SK-N-SH (cell line): ENCODE results near the gene PUS10. TPM values are rescaled to one million over a fixed set of nuclear protein-coding genes. Genes with fewer than 3 reads are reported as not detected.
"Not testable (repeated sequence)": the region's sequence is repeated elsewhere in the genome, so short reads cannot be mapped to it uniquely, and the experiment has no call there.

Experiments used
- CTCF ChIA-PET: fragments of 300-600, 350-600 bp; formaldehyde crosslinking; extraction: SDS; loops from one replicate; lab custom pipeline; 2021; lab: Yijun Ruan, JAX
- POLR2A ChIA-PET: fragments of 350-600 bp; sonication (Branson Sonifier 250); formaldehyde crosslinking; extraction: SDS; loops from one replicate; lab custom pipeline; 2020; ENCODE audit warnings: antibody characterized with exemption, inconsistent platforms; lab: Yijun Ruan, JAX
- DNase-seq: peaks from one replicate; pipeline ENCODE4 v3.0.0; 2012
- H2AFZ ChIP-seq: fragments of 200-600 bp; sonication (generic); 2 replicates; pipeline ENCODE4 v1.8.1; 2016; ENCODE audit warnings: antibody characterized with exemption, mild to moderate bottlenecking, low read depth
- H3F3A ChIP-seq: fragments of 200-600 bp; sonication (generic); replicated peaks from 2 replicates; pipeline ENCODE3; 2016; ENCODE audit warnings: antibody characterized with exemption, mild to moderate bottlenecking; ENCODE audit not compliant: insufficient read depth
- H3K27ac ChIP-seq, 2 experiments: fragments of 200-500 bp in 1 of 2; fragments of 200-600 bp in 1 of 2; sonication (Bioruptor generic) in 1 of 2; sonication (generic), shearing (Covaris generic) in 1 of 2; 2 replicates each; pipeline versions ENCODE4 v1.5.1 to v1.6.1; 2014 to 2016; ENCODE audit warnings: low read depth in 2 of 2, inconsistent platforms in 1 of 2, low read length in 1 of 2, mild to moderate bottlenecking in 1 of 2, mixed read lengths in 1 of 2
- H3K27me3 ChIP-seq: fragments of 200-600 bp; sonication (generic), shearing (Covaris generic); 2 replicates; pipeline ENCODE4 v1.6.1; 2016; ENCODE audit warnings: mixed run types; ENCODE audit not compliant: insufficient read depth
- H3K36me3 ChIP-seq, 2 experiments: fragments of 200-500 bp in 1 of 2; fragments of 200-600 bp in 1 of 2; sonication (Bioruptor generic) in 1 of 2; sonication (generic) in 1 of 2; replicated peaks in 1 of 2; 2 replicates each; pipeline versions ENCODE3 to v1.5.1; 2014 to 2016; ENCODE audit warnings: low read length in 1 of 2, mild to moderate bottlenecking in 1 of 2; ENCODE audit not compliant: insufficient read depth in 2 of 2, control insufficient read depth in 1 of 2
- H3K4me1 ChIP-seq, 2 experiments: fragments of 200-500 bp in 1 of 2; fragments of 200-600 bp in 1 of 2; sonication (Bioruptor generic) in 1 of 2; sonication (generic), shearing (Covaris generic) in 1 of 2; 2 replicates each; pipeline versions ENCODE4 v1.5.1 to v1.6.1; 2014 to 2016; ENCODE audit warnings: low read depth in 1 of 2, low read length in 1 of 2, mixed run types in 1 of 2; ENCODE audit not compliant: insufficient read depth in 2 of 2, control insufficient read depth in 1 of 2
- H3K4me2 ChIP-seq: fragments of 200-600 bp; sonication (generic), shearing (Covaris generic); 2 replicates; pipeline ENCODE4 v1.6.1; 2017; ENCODE audit warnings: mixed run types
- H3K4me3 ChIP-seq, 2 experiments: fragments of 200-500 bp in 1 of 2; fragments of 200-600 bp in 1 of 2; sonication (Bioruptor generic) in 1 of 2; sonication (generic), shearing (Covaris generic) in 1 of 2; 2 replicates each; pipeline versions ENCODE4 v1.5.1 to v1.8.1; 2014 to 2016; ENCODE audit warnings: low read depth in 2 of 2, inconsistent platforms in 1 of 2, low read length in 1 of 2, mild to moderate bottlenecking in 1 of 2, mixed read lengths in 1 of 2, moderate library complexity in 1 of 2
- H3K79me2 ChIP-seq: fragments of 200-600 bp; sonication (generic); 2 replicates; pipeline ENCODE4 v1.8.1; 2017; ENCODE audit warnings: mild to moderate bottlenecking; ENCODE audit not compliant: insufficient read depth
- H3K9ac ChIP-seq: fragments of 200-600 bp; sonication (generic); 2 replicates; pipeline ENCODE4 v1.6.1; 2017; ENCODE audit warnings: mixed run types
- H3K9me2 ChIP-seq: fragments of 200-600 bp; sonication (generic); 2 replicates; pipeline ENCODE4 v1.6.1; 2017; ENCODE audit warnings: mixed run types
- H3K9me3 ChIP-seq: fragments of 200-600 bp; sonication (generic); 2 replicates; pipeline ENCODE4 v1.6.1; 2017; ENCODE audit warnings: mixed run types, mild to moderate bottlenecking, moderate library complexity
- H4K20me1 ChIP-seq: fragments of 200-600 bp; sonication (generic); 2 replicates; pipeline ENCODE4 v1.6.1; 2017; ENCODE audit warnings: mild to moderate bottlenecking, mixed run types; ENCODE audit not compliant: insufficient read depth
- CHD2 ChIP-seq: fragments of 150-350 bp; IDR thresholded peaks from 2 replicates; pipeline ENCODE4 v1.6.1; 2018; ENCODE audit warnings: low read length; ENCODE audit not compliant: partially characterized antibody
- CTCF ChIP-seq: fragments of 200-600 bp; sonication (generic); IDR thresholded peaks from 2 replicates; pipeline ENCODE4 v1.6.1; 2017; ENCODE audit warnings: antibody characterized with exemption, mild to moderate bottlenecking, moderate library complexity
- FOSL2 ChIP-seq: IDR thresholded peaks from 2 replicates; pipeline ENCODE4 v1.4.0; 2012; ENCODE audit warnings: low read depth, mild to moderate bottlenecking, moderate library complexity, borderline replicate concordance
- FOXM1 ChIP-seq: IDR thresholded peaks from 2 replicates; pipeline ENCODE4 v1.4.0; 2012; ENCODE audit warnings: low read depth, mild to moderate bottlenecking
- GABPA ChIP-seq: IDR thresholded peaks from 2 replicates; pipeline ENCODE4 v1.4.0; 2012; ENCODE audit warnings: low read depth, mild to moderate bottlenecking
- JUND ChIP-seq: IDR thresholded peaks from 2 replicates; pipeline ENCODE4 v1.4.0; 2012
- MEF2A ChIP-seq: IDR thresholded peaks from 2 replicates; pipeline ENCODE4 v1.4.0; 2012; ENCODE audit warnings: low read depth, borderline replicate concordance
- MXI1 ChIP-seq: IDR thresholded peaks from 2 replicates; pipeline ENCODE4 v1.6.1; 2012; ENCODE audit warnings: mild to moderate bottlenecking, low read depth, low read length, improper control_type of control experiment
- NFIC ChIP-seq: IDR thresholded peaks from 2 replicates; pipeline ENCODE4 v1.4.0; 2012; ENCODE audit warnings: borderline replicate concordance
- NRF1 ChIP-seq: IDR thresholded peaks from 2 replicates; pipeline ENCODE4 v1.6.1; 2012; ENCODE audit warnings: low read depth, mild to moderate bottlenecking, low read length
- PBX3 ChIP-seq: IDR thresholded peaks from 2 replicates; pipeline ENCODE4; 2012
- POLR2AphosphoS5 ChIP-seq: IDR thresholded peaks from 2 replicates; pipeline ENCODE4 v1.6.1; 2012; ENCODE audit warnings: low read depth, low read length
- RAD21 ChIP-seq: IDR thresholded peaks from 2 replicates; pipeline ENCODE4 v1.6.1; 2012; ENCODE audit warnings: mild to moderate bottlenecking, low read length
- RCOR1 ChIP-seq: fragments of 150-350 bp; IDR thresholded peaks from 2 replicates; pipeline ENCODE4 v1.6.1; 2017; ENCODE audit warnings: antibody characterized with exemption, low read length
- SIN3A ChIP-seq: IDR thresholded peaks from 2 replicates; pipeline ENCODE4 v1.6.1; 2012; ENCODE audit warnings: low read depth, mild to moderate bottlenecking, low read length, moderate library complexity, borderline replicate concordance
- TAF1 ChIP-seq: IDR thresholded peaks from 2 replicates; pipeline ENCODE4 v1.6.1; 2012; ENCODE audit warnings: low read depth, mild to moderate bottlenecking, low read length, moderate library complexity, borderline replicate concordance
- TCF12 ChIP-seq: IDR thresholded peaks from 2 replicates; pipeline ENCODE4 v1.4.0; 2012
- USF2 ChIP-seq: fragments of 150-350 bp; IDR thresholded peaks from 2 replicates; pipeline ENCODE4 v1.6.1; 2017; ENCODE audit warnings: antibody characterized with exemption, low read length, low read depth, borderline replicate concordance
- YY1 ChIP-seq: IDR thresholded peaks from 2 replicates; pipeline ENCODE4 v1.4.0; 2012; ENCODE audit warnings: low read depth, mild to moderate bottlenecking
- WGBS: methylation state at CpG from one replicate; pipeline ENCODE4 v1.1.6; 2017; ENCODE audit warnings: low lambda C conversion rate; 5-methylcytosine and 5-hydroxymethylcytosine counted together
- polyA plus RNA-seq, 3 experiments: library from polyadenylated mRNA; depleted of rRNA; stranded (reverse); fragments of >200 nt; gene quantifications; 2 replicates each; pipeline ENCODE4 v1.2.3, GENCODE V29; 2012
- TF ChIP-seq, protein P1 (sequence below): IDR thresholded peaks from 2 replicates; pipeline ENCODE4 v1.4.0; 2012; ENCODE audit warnings: low read depth

Gene PUS10
- polyA plus RNA-seq, 1 of the 3 experiments (the other 2 are of a cell fraction), result 2.8 TPM

- CTCF ChIA-PET, H3K4me1 ChIP-seq, H3K9me3 ChIP-seq, H3K4me3 ChIP-seq, H4K20me1 ChIP-seq, H3K27me3 ChIP-seq, H3K36me3 ChIP-seq, POLR2A ChIA-PET, H3K9me2 ChIP-seq, DNase-seq: not testable (repeated sequence)
- H3K27ac ChIP-seq, result peak overlapping the region; percentile 39 to 70; a peak in 3 of 4 replicates
- H3K4me2 ChIP-seq, result 0 out of 2 replicates have a peak overlapping the region, but pooled peaks have one; percentile 23
- WGBS, result 37% methylated on average over 2 of the region's 2 CpGs
- H2AFZ ChIP-seq, result peak overlapping the region; percentile 68
- H3K79me2 ChIP-seq, result peaks cover 19% of the 10 kb centered on the region
- TF ChIP-seq PBX3 (peak; percentile 17; the same call in 1 of the 2 replicates), MEF2A (peak; percentile 35; the same call in 1 of the 2 replicates), JUND (peak; percentile 73), TCF12 (peak; percentile 45; the same call in 1 of the 2 replicates), FOSL2 (peak; percentile 78)
- H3F3A ChIP-seq, result peaks cover 16% of the 10 kb centered on the region
- peak overlapping the region; percentile 43; the same call in 1 of the 2 replicates for H3K9ac ChIP-seq
These were observed 5.8 kb downstream of the PUS10 start for GRCh38 chr2:61012303-61012702.

DNA sequence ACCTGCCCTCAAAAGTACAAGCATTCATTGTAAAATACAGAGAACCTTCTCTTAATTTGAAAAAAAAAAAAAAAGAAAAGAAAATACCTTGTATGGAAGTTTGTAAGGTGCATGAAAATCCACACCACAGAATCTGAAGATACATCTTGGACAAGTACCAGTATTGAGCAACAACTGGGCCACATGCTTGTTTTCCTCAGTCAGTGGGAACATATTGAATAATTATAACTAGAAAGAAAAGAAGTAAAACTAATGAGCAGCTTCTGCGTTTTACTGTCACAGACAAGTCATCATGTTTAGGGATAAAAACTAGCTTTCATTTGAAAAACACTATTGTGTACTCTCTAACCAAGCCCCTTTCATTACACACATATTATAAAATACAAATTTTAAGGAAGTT, 6.4 kb downstream of the PUS10 start:
- CTCF ChIA-PET, result interaction anchor here (1.3 to 2.2 kb wide), 2 partner anchors 12 to 338 kb away, joined by 4 to 20 read pairs; no protein-coding TSS in a partner anchor
- Histone ChIP-seq H3K79me2 (peaks cover 16% of the 10 kb centered on the region), H3F3A (peaks cover 16% of the 10 kb centered on the region), H4K20me1 (no peaks in the 10 kb centered on the region), H3K4me3 (no peak overlapping the region), H3K36me3 (peaks cover 0 to 4% of the 10 kb centered on the region in 2 experiments), H3K9me2 (no peaks in the 10 kb centered on the region), H3K4me2 (0 out of 2 replicates have a peak overlapping the region, but pooled peaks have one; percentile 23), H3K9me3 (no peaks in the 10 kb centered on the region), H3K9ac (peak overlapping the region; percentile 43; the same call in 1 of the 2 replicates), H3K27ac (peak overlapping the region; percentile 39 to 70; a peak in 3 of 4 replicates), H2AFZ (peak overlapping the region; percentile 68), H3K4me1 (peaks cover 0 to 6% of the 10 kb centered on the region in 2 experiments; a peak in 2 of 4 replicates), H3K27me3 (no peaks in the 10 kb centered on the region)
- no peak for TF ChIP-seq POLR2AphosphoS5
- no peak for TF ChIP-seq NFIC
- TF ChIP-seq JUND, result no peak
- no peak for TF ChIP-seq GABPA
- no peak for TF ChIP-seq TAF1
- no peak for TF ChIP-seq SIN3A
- TF ChIP-seq, protein P1, sequence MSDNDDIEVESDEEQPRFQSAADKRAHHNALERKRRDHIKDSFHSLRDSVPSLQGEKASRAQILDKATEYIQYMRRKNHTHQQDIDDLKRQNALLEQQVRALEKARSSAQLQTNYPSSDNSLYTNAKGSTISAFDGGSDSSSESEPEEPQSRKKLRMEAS, result no peak
- no peak for TF ChIP-seq NRF1
- TF ChIP-seq CTCF, result no peak
- no peak for TF ChIP-seq MXI1
- no peak for TF ChIP-seq RCOR1
- no peak for TF ChIP-seq RAD21
- TF ChIP-seq USF2, result no peak
- no peak for TF ChIP-seq CHD2
- TF ChIP-seq FOXM1, result no peak
- no peak for TF ChIP-seq MEF2A
- no peak for TF ChIP-seq YY1
- DNase-seq, result no peak
- WGBS, result 82% methylated on average over 1 of the region's 1 CpG
- POLR2A ChIA-PET, result no interaction called here
